Uterus (tissue), 2 donors: ENCODE results near the gene RAPGEF5.

ENCODE experiments used
- POLR2A ChIP-seq, 2 donors: fragments of 450-650 bp; IDR thresholded peaks; one replicate each; pipeline ENCODE4 v1.6.1; 2016; ENCODE audit warnings: antibody characterized with exemption in 2 of 2, mild to moderate bottlenecking in 1 of 2, moderate library complexity in 1 of 2
- TF ChIP-seq, protein P1 (sequence below), 4 experiments: fragments of 200-600 bp in 2 of 4; fragments of 450-650 bp in 2 of 4; sonication (generic) in 2 of 4; IDR thresholded peaks; one replicate each; pipeline ENCODE4 v1.5.1; 2016 to 2019; ENCODE audit warnings: antibody characterized with exemption in 4 of 4, mild to moderate bottlenecking in 2 of 4, moderate library complexity in 1 of 4

DNA sequence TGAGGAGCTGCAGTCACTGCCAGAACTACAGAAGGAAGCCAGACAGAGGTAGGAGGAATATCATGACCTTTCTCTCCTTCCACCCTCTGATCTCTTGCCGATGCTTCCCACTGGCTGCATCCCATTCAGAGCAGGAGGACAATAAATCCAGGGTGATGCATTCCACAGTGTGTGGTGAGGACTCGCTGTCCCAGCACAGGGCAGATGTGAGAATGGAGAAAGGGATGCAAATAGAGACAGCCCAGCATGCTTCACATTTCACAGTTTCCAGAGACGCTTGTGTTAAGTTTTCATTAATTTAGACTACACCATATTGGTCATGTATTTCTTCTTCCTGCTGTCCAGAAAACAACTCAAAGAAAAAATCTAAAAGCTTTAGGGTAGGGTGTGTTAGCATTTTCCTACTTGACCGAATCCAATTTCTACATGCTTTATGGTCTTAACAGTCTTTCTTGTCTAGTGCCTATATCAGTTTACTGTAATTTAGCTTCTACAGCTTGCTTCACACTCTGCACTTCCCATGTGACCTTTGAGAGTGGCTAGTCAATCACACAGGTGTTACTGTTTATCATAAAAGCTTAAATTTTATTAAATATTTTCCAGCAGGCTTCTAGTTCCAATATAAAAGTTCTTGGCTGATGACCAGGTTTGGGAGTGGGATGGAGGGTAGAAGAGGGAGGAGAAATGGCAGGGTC lies 155.6 kb downstream of the RAPGEF5 start:
- TF ChIP-seq, protein P1, sequence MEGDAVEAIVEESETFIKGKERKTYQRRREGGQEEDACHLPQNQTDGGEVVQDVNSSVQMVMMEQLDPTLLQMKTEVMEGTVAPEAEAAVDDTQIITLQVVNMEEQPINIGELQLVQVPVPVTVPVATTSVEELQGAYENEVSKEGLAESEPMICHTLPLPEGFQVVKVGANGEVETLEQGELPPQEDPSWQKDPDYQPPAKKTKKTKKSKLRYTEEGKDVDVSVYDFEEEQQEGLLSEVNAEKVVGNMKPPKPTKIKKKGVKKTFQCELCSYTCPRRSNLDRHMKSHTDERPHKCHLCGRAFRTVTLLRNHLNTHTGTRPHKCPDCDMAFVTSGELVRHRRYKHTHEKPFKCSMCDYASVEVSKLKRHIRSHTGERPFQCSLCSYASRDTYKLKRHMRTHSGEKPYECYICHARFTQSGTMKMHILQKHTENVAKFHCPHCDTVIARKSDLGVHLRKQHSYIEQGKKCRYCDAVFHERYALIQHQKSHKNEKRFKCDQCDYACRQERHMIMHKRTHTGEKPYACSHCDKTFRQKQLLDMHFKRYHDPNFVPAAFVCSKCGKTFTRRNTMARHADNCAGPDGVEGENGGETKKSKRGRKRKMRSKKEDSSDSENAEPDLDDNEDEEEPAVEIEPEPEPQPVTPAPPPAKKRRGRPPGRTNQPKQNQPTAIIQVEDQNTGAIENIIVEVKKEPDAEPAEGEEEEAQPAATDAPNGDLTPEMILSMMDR (IDR thresholded peaks at IDR 0.05) = no peak
- TF ChIP-seq POLR2A (IDR thresholded peaks at IDR 0.05) = no peak
